ENCODE measurements around the gene NDST4.

GRCh38 chr4:115128037-115128436 is 14.6 kb upstream of the NDST4 start:
- no peak for TF ChIP-seq CTCF (conservative IDR thresholded peaks at IDR 0.05 in 1 of 2, IDR thresholded peaks at IDR 0.05 in 1 of 2; ENCODE audit: low read depth in 1 of 2, low read length in 2 of 2)
- TF ChIP-seq EZH2 (IDR thresholded peaks at IDR 0.05; ENCODE audit: low read length, missing control alignments), result no peak
